NB4 (cell line): ENCODE results near the gene MS4A15.

Experiments used
- POLR2A ChIP-seq: IDR thresholded peaks from 2 replicates; pipeline ENCODE4 v1.6.1; 2011; ENCODE audit warnings: mild to moderate bottlenecking; ENCODE audit not compliant: insufficient read length; ENCODE audit errors: extremely low read depth
- TF ChIP-seq, protein P1 (sequence below): IDR thresholded peaks from one replicate; pipeline ENCODE4 v1.5.1; 2012; ENCODE audit warnings: low read depth, low read length
- TF ChIP-seq, protein P2 (sequence below): IDR thresholded peaks from 2 replicates; pipeline ENCODE4 v1.6.1; 2011; ENCODE audit warnings: low read depth, low read length

DNA sequence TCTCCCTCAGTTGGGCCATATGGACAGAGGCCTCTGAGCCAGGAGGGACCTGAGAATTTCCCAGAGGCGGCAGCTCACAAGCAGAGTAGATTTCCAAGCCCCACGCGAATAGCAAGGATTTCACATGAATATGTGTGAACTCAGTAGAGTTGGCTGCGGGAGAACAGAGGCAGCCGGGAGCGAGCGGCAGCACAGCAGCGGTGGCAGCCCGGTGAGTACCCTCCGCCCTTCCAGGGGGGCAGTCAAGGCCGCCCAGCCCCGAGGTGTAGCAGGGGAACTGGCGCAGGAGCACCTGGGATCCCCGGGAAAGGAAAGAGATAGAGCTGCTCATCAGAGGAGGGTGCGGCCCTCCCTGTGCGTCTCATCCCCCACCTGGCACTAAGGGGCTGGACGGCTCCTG lies 8.4 kb upstream of the MS4A15 start:
- TF ChIP-seq, protein P1, sequence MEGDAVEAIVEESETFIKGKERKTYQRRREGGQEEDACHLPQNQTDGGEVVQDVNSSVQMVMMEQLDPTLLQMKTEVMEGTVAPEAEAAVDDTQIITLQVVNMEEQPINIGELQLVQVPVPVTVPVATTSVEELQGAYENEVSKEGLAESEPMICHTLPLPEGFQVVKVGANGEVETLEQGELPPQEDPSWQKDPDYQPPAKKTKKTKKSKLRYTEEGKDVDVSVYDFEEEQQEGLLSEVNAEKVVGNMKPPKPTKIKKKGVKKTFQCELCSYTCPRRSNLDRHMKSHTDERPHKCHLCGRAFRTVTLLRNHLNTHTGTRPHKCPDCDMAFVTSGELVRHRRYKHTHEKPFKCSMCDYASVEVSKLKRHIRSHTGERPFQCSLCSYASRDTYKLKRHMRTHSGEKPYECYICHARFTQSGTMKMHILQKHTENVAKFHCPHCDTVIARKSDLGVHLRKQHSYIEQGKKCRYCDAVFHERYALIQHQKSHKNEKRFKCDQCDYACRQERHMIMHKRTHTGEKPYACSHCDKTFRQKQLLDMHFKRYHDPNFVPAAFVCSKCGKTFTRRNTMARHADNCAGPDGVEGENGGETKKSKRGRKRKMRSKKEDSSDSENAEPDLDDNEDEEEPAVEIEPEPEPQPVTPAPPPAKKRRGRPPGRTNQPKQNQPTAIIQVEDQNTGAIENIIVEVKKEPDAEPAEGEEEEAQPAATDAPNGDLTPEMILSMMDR: no peak
- TF ChIP-seq POLR2A: no peak
- TF ChIP-seq, protein P2, sequence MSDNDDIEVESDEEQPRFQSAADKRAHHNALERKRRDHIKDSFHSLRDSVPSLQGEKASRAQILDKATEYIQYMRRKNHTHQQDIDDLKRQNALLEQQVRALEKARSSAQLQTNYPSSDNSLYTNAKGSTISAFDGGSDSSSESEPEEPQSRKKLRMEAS: no peak
